ENCODE measurements around the gene PSEN2.

PSEN2 gene

DNA sequence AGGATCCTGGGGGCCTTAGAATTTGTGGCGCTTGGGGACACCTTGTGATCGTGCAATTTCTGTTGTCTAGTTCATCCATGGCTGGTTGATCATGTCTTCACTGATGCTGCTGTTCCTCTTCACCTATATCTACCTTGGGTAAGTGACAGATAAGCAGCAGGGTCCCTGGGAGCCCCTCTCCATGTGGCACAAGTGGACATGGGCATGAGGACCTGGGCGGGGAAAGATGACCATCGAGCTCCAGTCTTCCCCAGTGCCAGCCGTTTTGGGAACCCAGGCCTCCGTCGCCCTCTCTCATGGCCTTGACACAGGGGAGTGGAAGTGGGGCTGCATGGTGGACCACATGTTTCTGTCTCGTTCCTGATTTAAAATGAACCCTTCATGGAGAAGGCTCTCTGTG, 17.6 kb downstream of the PSEN2 start:
- no peak for DNase-seq

DNA sequence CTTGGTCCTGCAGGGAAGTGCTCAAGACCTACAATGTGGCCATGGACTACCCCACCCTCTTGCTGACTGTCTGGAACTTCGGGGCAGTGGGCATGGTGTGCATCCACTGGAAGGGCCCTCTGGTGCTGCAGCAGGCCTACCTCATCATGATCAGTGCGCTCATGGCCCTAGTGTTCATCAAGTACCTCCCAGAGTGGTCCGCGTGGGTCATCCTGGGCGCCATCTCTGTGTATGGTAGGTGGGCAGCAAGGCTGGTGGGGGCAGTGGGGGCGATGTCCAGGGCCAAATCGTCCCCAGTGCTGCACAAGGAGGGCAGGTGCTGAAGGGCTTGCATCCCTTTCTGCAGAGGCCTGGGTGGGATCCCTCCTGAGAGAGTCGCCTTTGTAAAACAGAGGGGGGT, 18.4 kb downstream of the PSEN2 start:
- DNase-seq, result no peak

DNA sequence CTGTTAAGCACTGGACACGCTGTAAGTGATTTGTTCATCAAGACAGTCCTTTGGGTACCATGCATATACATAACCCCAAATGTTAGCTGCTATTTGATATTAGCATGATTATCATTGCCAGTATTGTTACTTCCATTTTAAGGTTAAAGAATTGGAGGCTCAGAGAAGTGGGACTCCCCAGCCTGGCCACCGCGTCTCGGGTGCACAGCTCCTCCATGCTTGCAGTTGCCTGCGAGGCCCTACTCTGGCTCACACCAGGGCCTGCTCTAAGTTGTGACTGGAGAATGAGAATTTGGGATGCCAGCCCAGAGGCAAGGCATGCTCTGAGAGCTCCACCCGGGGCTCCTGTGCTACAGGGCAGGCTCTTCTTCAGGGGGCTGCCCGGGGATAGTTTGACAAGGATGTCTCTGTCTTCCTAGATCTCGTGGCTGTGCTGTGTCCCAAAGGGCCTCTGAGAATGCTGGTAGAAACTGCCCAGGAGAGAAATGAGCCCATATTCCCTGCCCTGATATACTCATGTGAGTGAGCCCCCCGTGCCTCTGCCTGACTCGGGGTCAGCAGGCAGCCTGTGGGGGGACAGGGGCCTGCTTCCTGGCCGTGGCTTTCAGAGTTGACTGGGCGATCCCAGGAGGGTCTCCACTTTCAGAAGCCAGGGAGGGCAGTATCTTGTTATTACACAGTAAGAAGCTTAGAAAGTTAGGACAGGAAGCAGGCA, 19.4 kb downstream of the PSEN2 start:
- no peak for DNase-seq

DNA sequence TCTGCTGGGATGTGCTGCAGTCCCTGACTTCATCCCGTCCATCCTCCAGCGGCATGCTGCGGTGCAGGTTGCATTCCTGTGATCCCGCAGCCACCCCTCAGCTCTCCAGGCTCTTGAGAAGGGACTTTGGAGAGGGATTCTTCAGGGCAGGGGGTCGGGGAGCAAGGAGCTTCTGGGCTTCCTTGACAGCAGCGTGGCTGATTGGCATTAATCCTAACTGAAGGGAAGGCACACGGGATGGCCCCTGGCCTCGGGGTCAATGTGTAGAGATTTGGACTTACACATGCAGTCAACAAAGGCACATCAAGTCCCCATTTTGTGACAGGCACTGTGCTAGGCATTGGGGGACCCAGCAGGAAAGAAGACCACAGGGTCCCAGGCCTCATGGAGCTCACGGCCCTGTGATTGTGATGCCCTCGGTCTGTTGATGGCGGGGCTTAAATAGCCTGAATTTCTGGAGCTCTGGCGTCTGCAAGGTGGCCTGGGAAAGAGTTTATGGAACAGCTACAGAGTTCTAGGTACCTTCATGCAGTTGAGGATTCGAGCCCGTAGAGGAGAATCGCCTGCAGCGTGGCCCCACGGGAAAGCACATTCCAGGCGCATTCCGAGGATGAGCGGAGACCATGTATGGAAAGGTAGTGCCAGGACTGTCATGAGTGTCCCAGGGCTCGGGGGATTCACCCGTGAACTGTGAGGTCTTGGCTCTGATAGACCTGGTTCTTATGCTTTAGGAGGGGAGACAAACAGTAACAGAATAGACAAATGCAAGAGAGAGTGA, 20.1 kb downstream of the PSEN2 start:
- no peak for DNase-seq

DNA sequence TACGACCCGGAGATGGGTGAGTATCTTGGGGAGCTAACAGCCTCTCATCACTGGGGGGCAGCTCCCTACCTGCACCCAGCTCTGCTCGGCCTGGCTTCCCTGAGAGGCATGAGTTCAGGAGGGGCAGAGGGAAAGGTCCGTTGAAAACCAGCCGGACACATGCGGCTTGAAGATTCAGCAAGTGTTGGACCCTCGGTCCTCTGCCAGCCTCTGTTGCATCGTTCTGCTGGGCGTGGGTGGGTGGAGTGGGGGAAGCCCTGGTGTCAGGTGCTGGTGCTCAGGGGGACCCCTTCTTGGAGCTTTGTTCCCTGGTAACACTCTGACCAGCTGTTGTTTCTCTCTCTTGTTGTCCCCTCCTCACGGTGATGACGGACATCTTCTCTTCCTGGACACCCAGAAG, 20.9 kb downstream of the PSEN2 start:
- no peak for DNase-seq

DNA sequence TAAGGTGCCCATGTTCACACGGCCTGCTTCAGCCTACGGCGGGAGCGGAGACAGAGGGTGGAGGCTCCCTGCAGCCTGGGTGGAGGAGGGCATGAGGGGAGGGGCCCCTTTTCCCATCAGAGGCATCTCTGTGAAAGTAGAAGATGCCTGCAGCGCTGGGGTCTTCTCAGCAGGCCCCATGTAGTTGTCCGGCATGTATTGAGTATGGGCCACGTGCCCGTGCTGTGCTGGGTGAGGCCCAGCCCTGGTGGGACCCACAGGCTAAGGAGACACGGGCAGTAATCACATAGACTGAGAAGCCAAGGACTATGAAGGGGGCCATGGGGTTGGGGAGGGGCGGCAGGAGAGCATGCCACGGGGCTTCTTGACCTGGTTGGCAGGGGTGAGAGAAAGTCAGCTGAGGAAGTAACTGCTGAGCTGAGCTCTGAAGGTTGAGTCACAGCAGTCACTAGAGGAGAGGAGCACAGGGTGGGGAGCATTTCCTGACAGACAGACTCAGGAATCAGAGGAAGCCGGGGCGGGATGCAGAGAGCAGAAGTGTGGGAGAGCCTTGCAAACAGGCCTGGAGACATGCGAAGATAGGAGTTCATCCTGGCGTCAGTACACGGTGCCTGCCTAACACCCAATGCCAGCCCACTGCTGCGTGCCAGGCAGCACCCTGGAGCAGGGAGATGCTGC, 21.6 kb downstream of the PSEN2 start:
- DNase-seq, result no peak

DNA sequence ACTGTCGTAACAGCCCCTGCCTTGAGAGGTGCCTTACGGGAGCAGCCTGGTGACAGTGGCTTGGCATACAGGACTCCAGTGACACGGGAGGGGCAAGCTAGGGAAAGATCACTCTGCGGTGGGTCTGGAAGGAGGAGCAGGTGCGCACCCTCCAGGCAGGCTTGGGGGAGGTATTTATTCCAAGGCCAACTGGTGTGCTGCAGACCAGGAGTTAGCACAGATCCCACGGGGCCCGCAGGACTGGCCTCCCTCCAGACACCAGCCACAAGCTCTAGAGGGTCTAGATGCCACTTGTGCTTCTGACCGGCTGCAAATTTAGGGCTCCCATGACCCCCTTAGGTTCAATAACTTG, 22.1 kb downstream of the PSEN2 start:
- DNase-seq, result no peak

DNA sequence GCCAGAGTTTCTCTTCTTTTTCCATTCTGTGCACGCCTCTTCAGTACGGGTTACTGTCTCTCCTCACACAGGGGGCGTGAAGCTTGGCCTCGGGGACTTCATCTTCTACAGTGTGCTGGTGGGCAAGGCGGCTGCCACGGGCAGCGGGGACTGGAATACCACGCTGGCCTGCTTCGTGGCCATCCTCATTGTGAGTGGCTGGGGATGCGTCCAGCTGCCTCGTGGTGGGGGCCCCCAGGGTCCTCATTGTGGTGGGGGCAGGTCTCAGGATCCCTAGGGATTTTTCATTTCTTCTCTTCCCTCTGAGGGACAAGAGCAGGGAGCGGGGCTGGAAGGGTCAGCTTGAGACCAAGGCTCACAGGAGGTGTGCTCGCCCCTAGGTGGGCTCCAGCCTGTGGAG, 23.5 kb downstream of the PSEN2 start:
- no peak for DNase-seq

DNA sequence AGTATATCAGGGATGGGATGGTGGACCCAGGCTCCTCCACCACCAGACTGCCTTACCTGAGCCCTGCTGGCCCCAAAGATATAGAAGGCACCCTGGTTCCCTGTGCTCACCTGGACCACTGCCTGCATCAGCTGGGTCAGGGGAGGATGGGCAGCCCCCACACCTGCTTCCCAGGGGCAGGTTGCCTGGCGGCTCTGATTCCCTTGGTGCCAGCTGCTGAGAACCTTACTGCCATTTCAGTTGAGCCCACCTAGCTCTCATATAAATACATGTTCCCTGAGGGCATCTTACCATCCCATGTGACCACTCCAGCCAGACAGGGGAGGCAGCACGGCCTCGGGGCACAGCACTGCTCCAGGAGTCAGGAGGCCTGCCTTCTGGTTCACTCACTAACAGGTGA, 24.4 kb downstream of the PSEN2 start:
- DNase-seq, result no peak

DNA sequence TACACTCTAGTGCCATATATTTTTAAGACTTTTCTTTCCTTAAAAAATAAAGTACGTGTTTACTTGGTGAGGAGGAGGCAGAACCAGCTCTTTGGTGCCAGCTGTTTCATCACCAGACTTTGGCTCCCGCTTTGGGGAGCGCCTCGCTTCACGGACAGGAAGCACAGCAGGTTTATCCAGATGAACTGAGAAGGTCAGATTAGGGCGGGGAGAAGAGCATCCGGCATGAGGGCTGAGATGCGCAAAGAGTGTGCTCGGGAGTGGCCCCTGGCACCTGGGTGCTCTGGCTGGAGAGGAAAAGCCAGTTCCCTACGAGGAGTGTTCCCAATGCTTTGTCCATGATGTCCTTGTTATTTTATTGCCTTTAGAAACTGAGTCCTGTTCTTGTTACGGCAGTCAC, 25.2 kb downstream of the PSEN2 start:
- DNase-seq, result no peak

DNA sequence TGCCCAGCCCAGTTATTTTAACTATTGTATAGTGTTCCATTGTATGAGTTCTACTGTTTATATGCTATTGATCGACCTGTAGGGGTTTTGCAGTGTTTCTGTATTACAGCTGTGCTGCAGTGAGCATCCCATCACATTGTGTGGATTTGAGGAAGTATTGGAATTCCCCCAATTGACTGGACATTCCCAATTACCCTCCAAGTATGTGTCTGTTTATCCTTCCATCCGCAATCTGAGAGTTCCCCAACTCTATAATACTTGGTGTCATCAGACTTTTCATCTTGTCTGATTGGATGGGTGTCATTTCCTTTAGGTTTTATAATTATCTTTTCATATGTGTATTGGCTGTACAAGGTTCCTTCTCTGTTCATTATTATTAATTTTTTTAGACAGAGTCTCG, 27.8 kb downstream of the PSEN2 start:
- DNase-seq, result no peak

DNA sequence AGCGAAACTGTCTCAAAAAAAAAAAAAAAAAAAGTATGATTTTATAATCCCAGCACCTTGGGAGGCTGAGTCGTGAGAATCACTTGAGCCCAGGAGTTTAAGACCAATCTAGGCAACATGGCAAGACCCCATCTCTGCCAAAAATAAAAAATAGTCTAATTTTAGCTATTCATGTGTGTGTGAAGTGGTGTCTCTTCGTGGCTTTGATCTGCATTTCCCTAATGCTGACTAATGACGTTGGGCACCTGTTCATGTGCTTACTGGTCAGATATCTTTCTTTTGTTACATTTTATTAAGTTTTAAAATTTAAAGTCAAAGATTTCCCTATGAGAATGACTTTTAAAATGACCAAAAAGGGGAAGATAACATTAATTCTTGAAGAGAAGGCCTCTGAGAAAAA, 31.0 kb downstream of the PSEN2 start:
- no peak for DNase-seq

DNA sequence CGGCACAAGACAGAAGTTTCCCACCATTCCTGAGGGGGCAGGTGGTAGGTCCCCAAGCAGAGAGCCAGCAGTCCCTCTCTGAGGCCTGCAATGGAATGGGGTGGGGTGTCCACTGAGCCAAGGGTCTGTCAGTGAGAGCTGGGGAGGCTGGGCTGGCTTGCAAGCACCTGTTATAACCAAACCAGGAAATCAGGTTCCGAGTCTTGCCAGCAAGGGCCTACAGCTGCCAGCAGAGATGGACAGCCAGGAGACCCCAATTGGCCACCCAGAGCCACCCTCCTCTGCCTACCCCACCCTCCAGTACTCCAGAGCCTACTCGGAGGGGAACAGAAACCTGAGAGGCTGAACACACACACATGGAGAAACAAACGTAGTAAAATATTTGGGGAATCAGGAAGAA, 32.2 kb downstream of the PSEN2 start:
- DNase-seq, result no peak

DNA sequence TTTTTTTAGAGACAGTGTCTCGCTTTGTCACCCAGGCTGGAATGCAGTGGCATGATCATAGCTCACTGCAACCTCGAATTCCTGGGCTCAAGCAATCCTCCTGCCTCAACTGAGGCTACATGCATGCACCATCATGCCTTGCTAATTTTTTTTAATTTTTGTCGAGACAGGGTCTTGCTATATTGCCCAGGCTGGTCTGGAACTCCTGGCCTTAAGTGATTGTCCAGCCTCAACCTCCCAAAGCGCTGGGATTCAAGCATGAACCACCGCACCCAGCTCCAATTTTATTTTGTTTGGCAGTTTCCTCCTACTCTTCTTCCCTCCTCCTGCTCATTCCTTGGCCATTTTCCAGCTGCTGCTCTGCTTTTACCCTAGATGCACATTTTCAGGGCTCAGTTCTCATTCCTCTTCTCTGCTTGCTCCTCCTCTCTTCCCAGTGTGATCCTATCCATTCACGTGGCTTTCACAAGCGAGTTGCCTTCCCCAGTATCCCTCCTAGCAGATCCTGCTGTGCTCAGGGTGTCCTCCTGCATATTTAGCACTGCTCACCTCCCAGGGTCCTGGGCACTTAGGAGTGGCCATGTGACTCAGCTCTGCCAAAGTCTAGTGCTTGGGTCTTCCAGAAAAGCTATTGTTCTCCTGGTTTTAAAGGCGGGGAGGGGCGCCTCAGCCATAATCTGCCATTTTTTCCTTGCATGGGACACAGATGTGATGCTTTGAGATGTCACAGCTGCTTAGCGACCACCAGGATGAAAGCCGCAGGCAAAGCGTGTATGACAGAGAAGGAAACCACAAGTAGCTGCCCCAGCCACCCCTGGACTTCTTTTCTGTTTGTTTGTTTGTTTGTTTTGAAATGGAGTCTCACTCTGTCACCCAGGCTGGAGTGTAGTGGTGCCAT, 33.7 kb downstream of the PSEN2 start:
- DNase-seq, result no peak

DNA sequence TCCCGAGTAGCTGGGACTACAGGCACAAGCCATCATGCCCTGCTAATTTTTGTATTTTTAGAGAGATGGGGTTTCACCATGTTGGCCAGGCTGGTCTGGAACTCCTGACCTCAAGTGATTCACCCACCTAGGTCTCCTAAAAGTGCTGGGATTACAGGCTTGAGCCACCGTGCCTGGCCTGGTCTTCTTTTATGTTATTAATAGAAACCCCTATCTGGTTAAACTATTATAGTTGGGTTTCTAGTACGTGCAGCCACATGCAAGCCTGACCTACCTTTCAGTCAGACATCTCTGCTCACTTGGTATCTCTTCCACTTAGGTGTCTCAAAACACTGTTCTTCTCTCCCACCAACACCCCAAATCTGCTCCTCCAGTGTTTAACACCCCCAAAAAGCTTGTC, 34.4 kb downstream of the PSEN2 start:
- DNase-seq, result no peak

DNA sequence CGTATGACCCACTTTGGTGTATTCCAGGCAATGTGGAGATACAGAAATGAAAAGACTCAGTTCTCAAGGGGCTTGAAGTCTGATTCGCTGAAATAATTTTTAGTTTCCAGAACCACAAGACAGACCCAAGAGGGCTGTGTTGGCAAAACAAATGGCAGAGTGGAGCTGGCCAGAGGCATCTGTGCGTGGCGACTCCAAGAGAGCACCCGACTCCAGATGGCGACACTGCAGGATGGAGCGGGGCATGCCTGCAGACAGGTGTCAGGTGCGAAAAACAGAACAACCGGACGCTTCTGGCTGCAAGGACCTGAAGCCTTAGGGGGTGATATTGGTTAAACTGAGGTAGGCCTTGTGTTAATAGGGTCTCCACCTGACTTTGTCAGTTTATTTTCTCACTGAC, 38.0 kb downstream of the PSEN2 start:
- no peak for DNase-seq

DNA sequence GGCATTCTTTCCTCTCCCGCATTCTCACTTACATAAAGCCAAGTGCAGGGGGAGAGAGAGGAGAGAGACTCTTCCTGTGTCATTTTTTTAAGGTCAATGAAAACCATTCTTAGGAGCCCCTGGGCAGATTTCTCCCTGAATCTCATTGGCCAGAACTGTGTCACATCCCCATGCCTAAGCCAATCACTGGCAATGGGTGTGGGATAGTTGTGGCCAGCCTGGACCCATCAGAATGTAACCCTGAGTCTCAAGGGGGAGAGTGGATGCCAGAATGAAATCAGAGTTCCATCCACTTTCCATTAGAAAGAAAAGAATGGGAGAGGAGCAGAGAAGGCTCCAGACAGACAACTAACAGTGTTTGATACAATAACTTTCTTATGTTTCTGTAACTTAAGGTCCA, 38.5 kb downstream of the PSEN2 start:
- DNase-seq, result no peak

DNA sequence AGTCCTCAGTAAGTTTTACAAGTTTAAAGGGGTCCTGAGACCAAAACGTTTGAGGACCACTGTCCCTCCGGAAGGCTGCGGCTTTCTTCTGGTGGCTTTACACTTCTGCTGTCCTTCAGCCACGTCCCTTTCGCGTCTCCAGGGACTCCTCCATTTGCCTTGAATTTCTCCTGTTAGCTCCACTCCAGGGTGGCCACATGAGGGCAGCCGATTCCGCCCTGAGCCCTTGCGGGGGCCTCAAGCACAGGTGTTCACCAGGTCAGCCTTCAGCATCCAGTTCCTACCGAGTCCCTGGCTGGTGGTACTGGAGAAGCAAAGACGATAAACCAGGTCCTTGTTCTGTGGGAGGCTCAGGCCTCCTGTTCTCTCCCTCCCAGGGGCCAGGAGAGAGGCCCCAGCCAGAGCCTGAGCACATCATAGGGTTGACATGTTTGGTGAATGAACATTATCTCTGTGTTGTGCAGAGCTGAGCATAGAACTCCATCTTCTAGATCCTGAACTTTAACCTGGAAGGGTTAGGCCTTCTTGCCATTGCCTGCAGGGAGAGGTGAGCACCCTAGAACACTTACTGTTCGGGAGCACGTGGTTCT, 42.3 kb downstream of the PSEN2 start:
- DNase-seq, result peak; percentile 23

DNA sequence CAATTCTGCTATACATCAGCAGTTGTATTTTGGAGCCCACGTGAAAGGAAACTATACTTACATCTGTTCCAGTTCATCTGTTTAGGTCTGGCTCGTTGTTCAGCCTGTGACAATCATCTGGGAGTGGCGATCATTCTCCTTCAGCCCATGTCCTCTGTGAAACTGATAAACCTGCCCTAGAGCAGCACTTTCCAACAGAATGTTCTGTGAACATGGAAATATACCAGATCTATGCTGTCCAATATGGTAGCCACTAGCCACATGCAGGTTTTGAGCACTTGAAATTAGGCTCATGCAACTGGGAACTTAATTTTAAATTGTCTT, 45.2 kb downstream of the PSEN2 start:
- DNase-seq, result no peak

DNA sequence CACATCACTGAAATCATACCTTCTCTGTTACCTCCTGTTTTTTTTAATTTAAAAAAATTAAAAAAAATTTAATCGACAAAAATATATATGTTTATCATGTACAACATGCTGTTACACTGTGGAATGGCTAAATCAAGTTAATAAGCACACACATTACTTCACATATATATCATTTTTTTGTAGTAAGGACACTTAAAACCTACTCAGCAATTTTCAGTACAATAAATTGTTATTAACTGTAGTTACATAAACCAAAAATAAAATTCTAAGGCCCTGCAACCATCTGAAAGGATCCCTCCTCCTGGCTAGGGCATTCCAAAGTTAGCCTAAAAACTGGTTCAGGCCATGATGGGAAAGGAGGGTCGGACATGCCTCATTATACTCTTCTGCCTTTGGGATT, 46.1 kb downstream of the PSEN2 start:
- no peak for DNase-seq

DNA sequence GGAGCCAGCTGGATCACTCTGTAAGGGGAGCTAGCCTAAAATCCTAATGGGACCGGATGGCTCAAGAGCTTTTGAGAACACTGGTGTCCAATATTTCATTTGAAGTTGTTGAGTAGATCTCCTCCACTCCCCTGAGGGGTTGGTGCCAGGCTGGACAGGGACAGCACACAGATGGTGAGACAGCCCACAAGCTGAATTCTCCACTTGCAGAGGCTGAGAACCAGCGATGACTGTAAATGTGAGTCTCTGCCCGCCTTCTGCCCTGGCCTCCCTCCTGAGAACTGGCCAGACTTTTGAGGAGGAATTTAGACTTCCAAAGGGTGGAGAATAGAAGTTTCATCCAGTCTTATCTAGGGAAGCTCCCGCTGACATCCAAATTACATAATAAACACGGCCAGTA, 49.2 kb downstream of the PSEN2 start:
- no peak for DNase-seq

DNA sequence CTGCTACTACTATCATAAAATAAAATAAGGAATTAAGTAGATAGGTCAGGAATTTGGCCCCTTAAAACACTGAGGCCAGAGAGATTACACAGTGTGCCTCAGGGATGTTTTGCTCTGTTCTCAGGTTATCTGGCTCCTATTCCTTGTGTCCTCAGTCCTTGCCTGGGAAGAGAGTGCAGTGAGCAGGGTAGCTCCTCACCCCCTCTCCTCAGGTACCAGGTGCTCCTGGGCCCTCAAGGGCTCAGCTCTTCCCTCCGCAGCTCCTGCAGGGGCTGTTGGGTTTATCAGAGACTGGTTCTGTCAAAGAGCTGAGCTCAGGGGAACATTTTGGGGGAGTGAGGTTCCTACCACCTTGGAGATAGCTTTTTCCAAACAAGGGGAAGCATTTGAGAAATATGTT, 49.6 kb downstream of the PSEN2 start:
- DNase-seq, result no peak

DNA sequence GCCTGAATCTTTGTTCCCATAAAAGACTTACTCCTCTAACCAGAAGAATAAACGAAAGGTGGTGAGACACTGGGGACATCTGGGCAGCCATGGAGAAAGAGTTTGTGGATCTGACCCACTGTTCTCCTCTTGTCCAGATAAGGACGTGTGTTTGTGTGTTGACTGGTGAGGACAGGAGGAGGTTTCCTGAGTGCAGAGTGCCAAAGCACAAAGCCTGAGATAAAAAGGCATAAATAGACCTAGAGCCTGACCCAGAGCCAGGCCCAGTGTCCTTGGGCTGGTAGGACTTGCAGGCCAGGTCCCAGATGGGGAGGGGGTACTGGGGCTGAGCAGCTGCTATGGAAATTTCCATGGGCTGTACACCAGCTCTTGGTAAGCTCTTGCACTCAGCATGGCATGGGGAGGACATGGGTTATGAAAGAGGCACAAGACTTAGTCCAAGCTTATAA, 50.1 kb downstream of the PSEN2 start:
- no peak for DNase-seq

Data from effector CD8-positive, alpha-beta T cell (primary cell).